ENCODE data around the gene AVL9. TPM values are rescaled to one million over a fixed set of nuclear protein-coding genes. Genes with fewer than 3 reads are reported as not detected.
"Not testable (repeated sequence)": the region's sequence is repeated elsewhere in the genome, so short reads cannot be mapped to it uniquely, and the experiment has no call there.

The AVL9 gene
- total RNA-seq, 1 experiment from 2014 or later = 39.4 TPM

DNA sequence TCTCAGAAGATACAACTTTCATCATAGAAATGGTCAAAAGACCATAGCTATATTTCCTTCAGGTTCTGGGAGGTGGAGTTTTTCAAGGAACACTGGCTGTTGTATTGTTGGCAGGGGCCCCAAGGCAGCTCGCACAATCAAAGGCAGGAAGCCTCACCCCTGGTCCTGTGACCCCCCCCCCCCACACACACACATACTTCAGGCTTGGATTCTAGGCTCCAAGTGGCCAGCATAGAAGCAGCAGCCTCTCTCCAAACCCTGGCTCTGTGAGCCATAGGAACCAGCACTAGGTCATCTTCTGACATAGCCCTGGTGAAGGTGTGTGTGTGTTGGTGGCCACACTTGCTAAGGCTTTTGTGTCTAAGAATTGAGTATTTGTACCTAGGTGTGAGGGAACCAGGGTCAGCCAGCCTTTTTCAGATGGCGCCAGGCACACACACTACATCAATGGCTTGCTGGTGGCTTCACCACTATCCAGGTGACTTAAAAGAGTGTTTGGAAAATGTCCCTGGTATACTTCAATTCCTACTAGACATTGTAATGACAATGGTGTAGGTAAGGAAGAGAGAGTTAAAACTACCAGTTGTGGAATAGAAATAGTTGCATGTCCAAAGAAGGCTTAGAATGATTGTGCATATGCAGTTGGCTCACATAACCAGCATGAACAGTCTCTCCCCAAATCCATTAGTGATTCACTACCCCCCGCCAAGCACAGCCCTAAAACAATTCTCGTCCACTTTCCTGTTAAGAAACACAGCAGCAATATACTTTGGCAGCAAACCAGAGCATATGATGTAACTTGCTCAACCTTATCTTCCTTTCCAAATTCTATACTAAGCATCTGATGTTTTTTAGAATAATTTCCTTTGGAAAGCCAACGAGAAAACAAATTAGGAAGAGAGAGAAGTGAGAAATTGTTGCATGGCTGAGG, 91.3 kb downstream of the AVL9 start:
- DNase-seq (ENCODE audit: low read depth) = peak; percentile 82

DNA sequence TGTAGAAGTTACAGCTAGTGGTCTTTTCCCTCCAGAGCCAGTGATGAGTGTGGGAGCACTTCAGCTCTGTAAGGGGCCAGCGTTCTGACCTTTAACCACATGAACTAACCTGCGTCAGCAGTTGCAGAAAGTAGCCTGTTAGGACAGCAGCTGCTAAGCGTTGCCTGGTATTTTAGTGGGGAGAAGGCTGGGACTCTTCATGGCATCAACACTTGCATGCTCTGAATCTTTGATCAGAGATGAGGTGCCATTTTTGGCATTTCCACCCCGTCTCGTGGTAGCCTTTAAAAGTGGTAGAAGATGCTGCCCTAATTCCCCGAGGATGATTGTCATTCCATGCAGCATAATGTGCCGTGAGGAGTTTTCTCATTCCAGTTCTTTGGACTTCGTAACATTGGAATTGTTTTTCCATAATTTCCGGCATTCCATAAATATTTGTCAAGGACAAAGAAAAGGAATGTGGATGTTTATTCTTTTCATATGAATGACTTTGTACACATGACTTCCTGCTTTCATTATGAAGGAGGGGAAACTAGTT, 92.2 kb downstream of the AVL9 start:
- peak; percentile 38 for DNase-seq (ENCODE audit: low read depth)

DNA sequence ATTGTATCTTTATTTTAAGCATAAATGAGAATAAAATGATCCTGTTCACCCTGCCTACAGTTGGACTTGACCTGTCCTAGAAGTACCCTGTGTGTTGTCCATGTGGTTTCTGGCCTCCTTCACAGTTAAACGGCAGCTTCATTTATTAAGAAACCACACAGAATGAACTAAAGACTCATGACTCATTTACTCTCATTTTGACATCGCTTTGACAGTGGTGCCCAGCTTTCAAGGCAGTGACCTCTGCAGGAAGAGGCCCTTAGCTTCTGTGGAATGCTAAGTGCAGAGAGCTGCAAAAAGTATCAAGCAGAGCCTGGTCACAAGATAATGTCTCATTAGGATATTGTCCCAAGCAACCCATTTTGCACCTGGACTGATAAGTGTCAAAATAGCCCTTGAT, 93.4 kb downstream of the AVL9 start:
- peak; percentile 87 for DNase-seq (ENCODE audit: low read depth)

DNA sequence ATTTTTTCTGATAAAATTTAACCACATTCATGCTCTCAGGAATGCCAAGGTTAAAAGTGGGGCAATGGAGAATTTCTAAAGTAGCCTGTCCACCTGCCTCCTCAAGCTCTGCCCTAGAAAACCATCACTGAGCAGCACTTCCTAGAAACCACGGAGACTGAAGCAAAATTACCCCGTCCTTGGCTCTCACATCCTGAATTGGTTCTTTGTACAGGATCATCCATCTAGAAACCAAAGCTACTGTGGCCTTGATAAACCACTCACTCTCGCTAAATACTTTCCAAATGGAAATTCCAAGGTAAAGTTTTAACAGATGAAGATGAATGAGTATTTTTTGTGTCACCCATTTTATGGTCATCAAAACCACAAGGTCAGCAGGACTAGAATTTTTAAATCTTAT, 96.6 kb downstream of the AVL9 start:
- DNase-seq (ENCODE audit: low read depth) = no peak

DNA sequence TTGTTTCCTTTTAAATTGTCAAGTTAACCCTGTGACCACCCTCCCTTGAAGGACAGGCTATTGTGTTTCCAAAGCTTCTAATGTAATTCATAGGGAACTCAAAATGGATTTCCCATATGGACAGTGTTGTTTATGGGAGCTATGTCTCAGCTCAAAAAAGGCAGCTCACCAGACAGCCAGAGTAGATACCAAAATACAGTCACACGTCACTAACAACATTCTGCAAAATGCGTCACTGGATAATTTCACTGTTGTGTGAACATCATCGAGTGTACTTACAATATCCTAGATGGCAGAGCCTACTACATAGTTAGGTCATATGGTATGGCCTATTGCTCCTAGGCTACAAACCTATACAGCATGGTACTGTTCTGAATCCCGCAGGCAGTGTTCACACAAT, 97.4 kb downstream of the AVL9 start:
- DNase-seq (ENCODE audit: low read depth) = no peak

DNA sequence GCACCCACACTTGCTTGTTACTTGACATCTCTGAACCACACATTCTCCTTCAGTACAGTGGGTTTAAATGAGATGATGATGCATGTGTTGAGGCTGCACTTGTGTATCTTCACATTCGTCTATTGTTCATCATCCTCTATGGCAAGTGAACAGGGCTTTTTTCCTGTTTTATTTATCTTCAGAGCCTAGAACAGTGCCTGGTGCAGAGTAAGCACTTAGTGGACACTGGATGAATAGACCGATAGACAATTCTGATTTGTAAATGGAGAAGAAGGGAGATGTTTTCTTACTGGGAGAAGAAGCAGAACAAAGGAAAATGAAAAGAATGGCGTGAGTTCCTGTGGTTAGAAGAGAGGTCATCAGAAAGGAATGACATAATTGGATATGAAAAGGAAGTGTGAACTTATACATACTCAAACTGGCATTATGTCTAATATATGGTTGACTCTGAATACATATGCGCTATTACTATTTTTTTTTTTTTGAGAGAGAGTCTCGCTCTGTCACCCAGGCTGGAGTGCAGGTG, 99.7 kb downstream of the AVL9 start:
- peak; percentile 32 for DNase-seq (ENCODE audit: low read depth)

DNA sequence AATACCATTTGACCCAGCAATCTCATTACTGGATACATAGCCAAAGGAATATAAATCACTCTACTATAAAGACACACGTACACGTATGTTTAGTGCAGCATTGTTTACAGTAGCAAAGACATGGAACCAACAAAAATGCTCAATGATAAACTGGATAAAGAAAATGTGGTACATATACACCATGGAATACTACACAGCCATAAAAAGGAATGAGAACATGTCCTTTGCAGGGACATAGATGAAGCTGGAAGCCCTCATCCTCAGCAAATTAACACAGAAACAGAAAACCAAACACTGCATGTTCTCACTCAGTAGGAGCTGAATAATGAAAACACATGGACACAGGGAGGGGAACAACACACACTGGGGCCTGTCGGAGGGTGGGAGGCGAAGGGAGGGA, 105.9 kb downstream of the AVL9 start:
- not testable (repeated sequence) for DNase-seq (ENCODE audit: low read depth)

DNA sequence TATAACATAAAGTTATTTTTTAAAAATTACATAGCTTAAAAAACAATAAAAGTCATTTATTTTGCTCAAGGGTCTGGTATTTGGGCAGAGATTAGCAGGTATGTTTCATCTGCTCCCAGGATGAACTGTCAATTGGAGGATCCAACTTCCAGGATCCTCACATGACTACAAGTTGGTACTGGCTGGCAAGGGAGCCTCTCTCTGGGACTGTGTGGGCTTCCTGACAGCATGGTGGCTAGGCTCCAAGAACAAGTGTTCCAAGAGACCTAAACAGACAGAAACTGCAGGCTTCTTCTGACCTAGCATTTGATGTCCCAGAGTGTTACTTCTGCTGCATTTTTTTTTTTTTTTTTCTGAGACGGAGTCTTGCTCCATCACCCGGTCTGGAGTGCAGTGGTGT, 107.2 kb downstream of the AVL9 start:
- no peak for DNase-seq (ENCODE audit: low read depth)

DNA sequence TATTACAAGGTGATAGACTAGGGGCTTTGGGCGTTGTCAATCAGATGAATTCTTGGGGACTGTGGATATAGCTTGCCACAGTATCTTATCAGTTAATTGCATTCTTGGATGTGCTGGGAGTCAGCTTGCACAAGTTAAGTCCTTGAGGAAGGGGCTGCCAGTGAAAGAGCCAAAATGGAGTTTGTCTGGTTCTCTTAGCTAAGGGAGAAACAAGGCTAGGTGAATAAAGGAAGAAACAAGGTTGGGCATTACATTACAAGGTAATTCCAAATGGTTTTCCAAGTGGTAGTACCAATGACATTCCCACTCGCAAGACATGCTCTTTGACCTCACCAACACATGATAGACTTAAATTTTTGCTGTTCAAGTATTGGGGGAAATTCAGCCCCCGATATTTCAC, 108.2 kb downstream of the AVL9 start:
- not testable (repeated sequence) for DNase-seq (ENCODE audit: low read depth)

DNA sequence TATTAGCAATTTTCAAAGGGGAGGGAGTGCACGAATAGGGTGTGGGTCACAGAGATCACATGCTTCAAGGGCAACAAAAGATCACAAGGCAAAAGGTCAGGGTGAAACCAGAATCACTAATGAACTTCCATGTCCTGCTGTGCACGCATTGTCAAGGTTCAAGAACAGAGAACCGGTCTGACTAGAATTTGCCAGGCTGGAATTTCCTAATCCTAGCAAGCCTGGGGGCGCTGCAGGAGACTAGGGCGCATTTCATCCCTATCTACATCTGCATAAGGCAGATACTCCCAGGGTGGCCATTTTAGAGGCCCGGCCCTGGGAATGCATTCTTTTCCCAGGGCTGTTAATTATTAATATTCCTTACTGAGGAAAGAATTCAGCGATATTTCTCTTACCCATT, 108.8 kb downstream of the AVL9 start:
- not testable (repeated sequence) for DNase-seq (ENCODE audit: low read depth)

DNA sequence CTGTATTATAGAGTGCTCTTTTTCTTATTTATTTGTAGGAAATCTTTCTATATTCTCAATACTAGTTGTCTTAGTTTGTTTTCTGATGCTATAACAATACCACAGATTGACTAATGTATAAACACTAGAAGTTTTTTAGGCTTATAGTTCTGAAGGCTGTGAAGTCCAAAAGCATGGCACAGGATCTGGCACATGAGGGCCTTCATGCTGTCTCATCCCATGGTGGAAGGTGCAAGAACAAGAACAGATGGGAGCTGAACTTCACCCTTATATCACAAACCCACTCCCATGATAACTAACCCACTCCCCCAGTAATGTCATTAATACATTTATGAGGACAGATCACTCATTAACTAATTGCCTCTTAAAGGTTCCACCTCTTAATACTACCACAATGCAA, 109.7 kb downstream of the AVL9 start:
- DNase-seq (ENCODE audit: low read depth) = no peak

DNA sequence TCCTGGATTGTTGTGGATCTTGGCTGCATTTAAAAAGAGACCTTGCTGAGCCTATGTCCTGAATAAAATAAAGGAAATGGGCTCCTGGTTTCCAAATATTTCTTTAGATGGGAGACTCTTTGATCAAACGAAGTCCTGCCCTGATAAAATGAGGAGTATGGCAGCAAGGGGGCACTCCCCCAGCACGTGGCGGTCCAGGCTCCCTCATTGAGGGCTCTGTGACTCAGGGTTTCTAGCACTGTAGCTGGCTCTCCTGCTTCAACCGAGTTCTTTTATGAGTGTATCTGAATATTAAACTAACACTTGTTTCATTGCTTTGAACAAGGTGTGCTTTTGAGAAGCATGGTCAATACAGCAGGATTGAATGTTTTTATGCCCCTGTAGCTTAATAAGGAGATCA, 114.2 kb downstream of the AVL9 start:
- no peak for DNase-seq (ENCODE audit: low read depth)

DNA sequence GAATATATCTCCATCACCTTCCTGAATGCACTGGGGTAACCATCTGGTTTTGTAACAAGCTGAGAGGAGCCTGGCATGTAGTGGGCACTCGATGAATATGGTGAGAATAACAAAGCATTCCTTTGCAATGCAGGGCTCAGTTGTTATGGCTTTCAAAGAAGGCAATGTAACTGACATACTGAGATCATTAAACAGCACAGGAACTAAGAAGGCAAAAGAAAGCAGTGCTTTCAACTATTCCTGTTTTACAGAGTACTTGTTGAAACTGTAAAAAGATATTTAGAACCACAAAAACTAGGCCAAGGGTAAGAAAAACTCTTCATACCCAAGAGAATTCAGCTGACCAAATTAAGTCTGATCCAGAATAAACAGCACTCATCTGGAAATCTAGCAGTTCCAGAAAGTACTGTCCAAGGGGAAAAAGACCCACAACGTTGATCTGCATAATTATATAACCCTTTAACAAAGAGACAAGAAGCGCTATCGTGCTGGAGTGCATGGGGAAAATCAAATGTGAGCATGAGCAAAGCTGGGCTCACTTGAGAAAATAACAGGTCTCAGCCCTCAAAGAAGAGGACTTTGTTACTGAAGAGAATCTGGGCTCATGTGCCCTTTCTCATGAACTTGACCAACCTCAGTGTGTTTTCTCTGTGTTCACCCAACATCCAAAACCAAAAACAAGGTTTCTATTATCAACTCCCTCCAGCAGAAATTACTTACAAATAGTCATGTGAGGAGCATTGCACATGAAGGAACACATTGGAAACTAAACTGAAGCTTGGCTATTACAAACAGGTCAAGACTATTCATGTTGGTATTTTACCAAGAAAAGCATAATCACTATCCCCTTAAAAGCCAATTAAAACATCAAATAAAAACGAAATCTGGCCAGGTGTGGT, 116.2 kb downstream of the AVL9 start:
- DNase-seq (ENCODE audit: low read depth) = no peak

DNA sequence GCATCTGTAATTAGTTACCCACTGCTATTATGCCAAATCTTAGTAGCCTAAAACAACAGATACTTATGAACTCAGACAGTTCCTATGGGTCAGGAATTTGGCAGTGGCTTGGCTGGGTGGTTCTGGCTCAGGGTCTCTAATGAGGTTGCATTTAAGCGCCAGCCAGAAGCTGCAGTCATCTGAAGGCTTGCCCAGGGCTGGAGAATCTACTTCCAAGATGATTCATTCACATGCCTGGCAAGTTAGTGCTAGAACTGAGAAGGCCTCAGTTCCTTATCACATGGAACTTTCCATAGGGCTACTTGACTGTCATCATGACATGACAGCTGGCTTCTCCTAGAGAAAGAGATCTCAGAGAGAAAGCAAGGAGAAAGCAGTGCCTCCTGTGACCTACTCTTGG, 121.3 kb downstream of the AVL9 start:
- peak; percentile 82 for DNase-seq (ENCODE audit: low read depth)

DNA sequence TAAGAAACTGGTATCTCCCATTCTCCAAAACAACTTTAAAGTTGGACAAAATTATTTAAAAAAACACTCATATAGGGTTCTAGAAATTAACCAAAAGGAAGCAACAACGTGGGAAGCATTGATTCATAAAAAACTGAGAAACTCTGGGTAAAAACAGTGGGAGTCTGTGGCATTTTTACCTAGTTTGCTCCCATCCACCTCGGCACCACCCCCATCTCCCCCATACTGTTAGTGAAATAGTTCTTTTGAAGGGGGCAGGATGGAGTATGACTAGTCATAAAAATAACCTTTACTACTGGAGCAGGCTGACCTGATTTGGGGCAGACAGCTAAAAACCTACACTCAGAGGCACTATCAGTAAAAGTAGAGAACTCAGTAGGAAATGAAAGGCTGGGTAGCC, 123.2 kb downstream of the AVL9 start:
- DNase-seq (ENCODE audit: low read depth) = no peak

DNA sequence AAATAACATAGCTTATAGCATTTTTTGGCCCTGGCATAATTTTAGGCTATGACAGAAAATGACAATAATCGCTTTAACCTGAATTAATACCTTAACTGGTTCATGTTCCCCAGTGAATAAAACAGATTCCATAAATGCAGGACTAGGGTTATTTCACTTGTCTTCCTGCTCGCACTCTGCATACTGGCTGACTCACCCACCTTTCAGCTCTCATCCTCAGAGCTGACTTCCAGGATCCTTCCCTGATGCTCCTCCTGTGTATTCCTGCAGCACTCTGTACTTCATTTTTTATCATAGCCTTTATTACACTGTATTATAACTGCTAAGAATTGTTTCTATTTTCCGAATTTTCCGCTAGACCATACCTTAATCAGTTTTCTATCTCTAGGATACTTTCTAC, 123.7 kb downstream of the AVL9 start:
- DNase-seq (ENCODE audit: low read depth) = peak; percentile 48

DNA sequence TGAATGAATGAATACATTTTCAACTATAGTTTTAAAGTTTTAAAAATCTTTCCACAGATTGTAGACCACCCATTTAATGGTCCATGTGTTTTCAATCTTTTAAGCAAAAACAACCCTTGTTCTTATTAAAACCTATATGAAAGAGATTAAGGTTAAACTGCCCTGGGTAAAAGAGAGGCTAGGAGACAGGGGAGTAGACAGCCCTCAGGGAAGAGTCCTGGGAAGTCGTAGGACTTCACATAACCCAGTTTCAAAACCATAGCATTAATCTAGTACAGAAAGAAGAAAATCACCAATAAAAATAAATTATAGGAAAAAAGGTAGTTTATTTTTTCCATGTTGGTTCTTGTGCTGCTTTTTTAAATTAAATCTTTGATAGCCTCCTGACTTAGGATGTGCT, 124.1 kb downstream of the AVL9 start:
- not testable (repeated sequence) for DNase-seq (ENCODE audit: low read depth)

DNA sequence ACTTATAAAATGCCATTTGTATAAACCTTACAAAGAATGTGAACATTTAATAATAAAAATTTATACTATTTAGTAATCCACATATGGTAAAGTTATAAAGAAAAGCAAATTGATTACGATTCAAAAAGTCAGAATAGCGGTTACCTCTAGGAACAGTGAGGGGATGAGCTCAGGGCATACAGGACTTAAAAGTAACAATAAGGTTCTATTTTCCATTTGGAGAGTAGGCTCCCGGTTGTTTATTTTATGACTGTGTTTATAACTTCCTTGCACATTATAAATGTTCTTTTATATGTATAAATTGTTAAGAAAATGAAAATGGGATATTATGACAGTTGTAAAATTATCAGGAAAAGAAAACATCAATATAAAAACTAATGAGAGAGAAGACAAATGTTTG, 135.7 kb downstream of the AVL9 start:
- DNase-seq (ENCODE audit: low read depth) = no peak

DNA sequence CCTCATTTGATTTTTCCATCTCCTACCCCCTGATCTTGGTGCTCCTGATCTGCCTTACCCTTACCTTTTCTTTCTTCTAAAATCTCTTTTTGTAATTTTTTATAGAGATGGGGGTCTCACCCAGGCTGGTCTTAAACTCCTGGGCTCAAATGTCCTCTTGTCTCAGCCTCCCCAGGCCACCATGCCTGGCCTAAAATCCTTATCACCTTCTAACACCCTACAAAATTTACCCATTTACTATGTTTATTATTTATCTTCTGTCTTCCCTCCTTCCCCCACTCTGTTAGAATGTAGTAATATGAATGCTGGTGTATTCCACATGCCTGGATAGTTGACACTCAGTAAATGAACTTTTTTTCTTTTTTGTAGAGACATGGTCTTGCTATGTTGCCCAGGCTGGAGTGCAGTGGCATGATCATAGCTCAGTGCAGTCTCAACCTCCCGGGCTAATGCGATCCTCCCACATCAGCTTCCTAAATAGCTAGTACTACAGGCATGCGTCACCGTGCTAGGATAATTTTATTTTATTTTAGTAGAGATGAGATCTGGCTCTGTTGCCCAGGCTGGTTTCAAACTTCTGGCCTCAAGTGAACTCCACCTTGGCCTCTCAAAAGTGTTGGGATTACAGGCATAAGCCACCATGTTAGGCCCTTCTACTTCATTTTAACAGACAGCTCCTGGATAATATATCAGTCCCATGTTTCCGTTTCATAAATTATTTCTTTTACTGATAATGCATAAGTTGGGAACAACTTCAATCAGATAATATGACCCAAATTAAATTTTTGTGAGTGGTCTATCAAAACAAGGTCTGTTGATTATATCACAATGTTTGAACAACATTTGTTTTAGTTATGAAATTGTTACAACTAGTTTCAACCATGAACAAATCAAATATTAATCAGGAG, 136.6 kb downstream of the AVL9 start:
- not testable (repeated sequence) for DNase-seq (ENCODE audit: low read depth)

DNA sequence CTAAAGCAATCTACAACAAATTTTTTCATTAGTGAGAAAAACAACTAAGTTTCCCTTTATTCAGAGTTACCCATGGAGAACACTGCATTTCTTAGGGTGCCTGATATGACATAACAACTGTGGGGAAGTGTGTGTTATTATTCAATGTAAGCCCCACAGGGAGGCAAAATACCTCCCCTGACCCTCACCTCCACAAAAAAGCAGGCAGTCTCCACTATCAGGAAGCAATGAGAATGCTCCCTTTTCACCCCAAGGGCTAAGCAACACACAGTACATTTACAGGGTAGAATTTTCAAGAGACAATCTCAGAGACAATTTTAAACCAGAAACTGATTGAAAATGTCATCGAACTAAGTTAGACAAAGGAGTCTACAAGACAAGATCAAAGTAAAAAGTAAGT, 138.2 kb downstream of the AVL9 start:
- DNase-seq (ENCODE audit: low read depth) = not testable (repeated sequence)

All from HT1080 (cell line).